HEK293T (cell line): ENCODE results near the gene TSNAX.

Source experiments
- CTCF ChIA-PET: fragments of 350-600 bp; formaldehyde crosslinking; extraction: SDS; loops from one replicate; lab custom pipeline; 2021; ENCODE audit warnings: antibody characterized with exemption, inconsistent platforms; lab: Yijun Ruan, JAX
- POLR2A ChIA-PET: fragments of 350-600 bp; formaldehyde crosslinking; extraction: SDS; loops from one replicate; lab custom pipeline; 2020; ENCODE audit warnings: antibody characterized with exemption, inconsistent platforms; lab: Yijun Ruan, JAX
- DNase-seq: peaks from one replicate; pipeline ENCODE4 v3.0.0; 2012; ENCODE audit warnings: mixed read lengths; ENCODE audit errors: extremely low spot score
- SP1 ChIP-seq: fragments of 450-650 bp; IDR thresholded peaks from 2 replicates; pipeline ENCODE4 v1.6.1; 2017
- TF ChIP-seq, protein P1 (sequence below): fragments of 450-650 bp; IDR thresholded peaks from 2 replicates; pipeline ENCODE4 v1.6.1; 2016

TSNAX gene

GRCh38 chr1:231613419-231614349, 85.2 kb downstream of the TSNAX start:
- TF ChIP-seq, protein P1, sequence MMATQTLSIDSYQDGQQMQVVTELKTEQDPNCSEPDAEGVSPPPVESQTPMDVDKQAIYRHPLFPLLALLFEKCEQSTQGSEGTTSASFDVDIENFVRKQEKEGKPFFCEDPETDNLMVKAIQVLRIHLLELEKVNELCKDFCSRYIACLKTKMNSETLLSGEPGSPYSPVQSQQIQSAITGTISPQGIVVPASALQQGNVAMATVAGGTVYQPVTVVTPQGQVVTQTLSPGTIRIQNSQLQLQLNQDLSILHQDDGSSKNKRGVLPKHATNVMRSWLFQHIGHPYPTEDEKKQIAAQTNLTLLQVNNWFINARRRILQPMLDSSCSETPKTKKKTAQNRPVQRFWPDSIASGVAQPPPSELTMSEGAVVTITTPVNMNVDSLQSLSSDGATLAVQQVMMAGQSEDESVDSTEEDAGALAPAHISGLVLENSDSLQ: peak; percentile 63
- no peak for TF ChIP-seq SP1
- CTCF ChIA-PET: interaction anchor here (0.6 kb wide), 1 partner anchor 925 kb away, joined by 4 read pairs; no protein-coding TSS in a partner anchor
- POLR2A ChIA-PET: no interaction called here

More at GRCh38 chr1:231613419-231614349, 85.2 kb downstream of the TSNAX start:
- no peak for DNase-seq
